Erythroblast (primary cell): ENCODE results near the gene UGDH.

Experiments used
- GATA1 ChIP-seq: IDR thresholded peaks from 2 replicates; pipeline ENCODE4 v1.6.1; 2011; ENCODE audit warnings: low read depth, mild to moderate bottlenecking, control low read depth, low read length, moderate library complexity
- POLR2A ChIP-seq: IDR thresholded peaks from 2 replicates; pipeline ENCODE4 v1.6.1; 2011; ENCODE audit warnings: mild to moderate bottlenecking, low read length

- no peak for TF ChIP-seq POLR2A
- TF ChIP-seq GATA1: no peak
Measured at GRCh38 chr4:39529534-39529933, 2.3 kb upstream of the UGDH start.
